Prostate gland (tissue), 2 donors: ENCODE measurements around the gene ADGRG6. TPM values are rescaled to one million over a fixed set of nuclear protein-coding genes. Genes with fewer than 3 reads are reported as not detected.

ENCODE experiments used
- DNase-seq: peaks from one replicate; pipeline ENCODE4 v3.0.0-alpha.2; 2019; ENCODE audit warnings: low spot score
- H3K27ac ChIP-seq, 2 donors: fragments of 200-600 bp; sonication (generic); 2 replicates each; pipeline ENCODE4 v1.5.1; 2017 to 2019
- H3K27me3 ChIP-seq: fragments of 200-600 bp; sonication (generic); replicated peaks from 2 replicates; pipeline ENCODE4 v1.5.1; 2019; ENCODE audit not compliant: insufficient read depth
- H3K36me3 ChIP-seq, 2 donors: fragments of 200-600 bp; sonication (generic); 1 replicate in 1 of 2; 2 replicates in 1 of 2; pipeline versions ENCODE4 v1.5.1 to v1.8.1; 2017 to 2019
- H3K4me1 ChIP-seq: fragments of 200-600 bp; sonication (generic); replicated peaks from 2 replicates; pipeline ENCODE4 v1.5.1; 2019
- H3K4me3 ChIP-seq, 2 donors: fragments of 200-600 bp; sonication (generic); 2 replicates each; pipeline ENCODE4 v1.5.1; 2017 to 2019
- H3K9me3 ChIP-seq: fragments of 200-600 bp; sonication (generic); 2 replicates; pipeline ENCODE4 v1.5.1; 2017
- CTCF ChIP-seq, 4 experiments: fragments of 200-600 bp in 2 of 4; fragments of 450-650 bp in 2 of 4; sonication (generic) in 2 of 4; IDR thresholded peaks; 1 replicate in 3 of 4; 2 replicates in 1 of 4; pipeline ENCODE4 v1.5.1; 2016 to 2019; ENCODE audit warnings: antibody characterized with exemption in 4 of 4, mild to moderate bottlenecking in 2 of 4, moderate library complexity in 2 of 4
- POLR2A ChIP-seq: fragments of 450-650 bp; IDR thresholded peaks from one replicate; pipeline ENCODE4 v1.6.1; 2016; ENCODE audit warnings: antibody characterized with exemption, mild to moderate bottlenecking
- POLR2AphosphoS5 ChIP-seq: sonication (generic); formaldehyde crosslinking; IDR thresholded peaks from one replicate; pipeline ENCODE4 v1.6.1; 2017; ENCODE audit warnings: antibody characterized with exemption
- WGBS: methylation state at CpG from one replicate; pipeline ENCODE4 v1.1.5; 2018; 5-methylcytosine and 5-hydroxymethylcytosine counted together
- intact Hi-C: fragments of 100-400 bp; cut with DNase I; formaldehyde crosslinking; loops from one replicate; pipeline ENCODE4 v1.14.2; 2022
- total RNA-seq, 2 donors: library from RNA; depleted of rRNA; stranded (reverse); fragments of >200 nt; gene quantifications; one replicate each; pipeline ENCODE4 v1.1.0, GENCODE V29; 2016

Gene ADGRG6
- total RNA-seq, 2 donors from 2014 or later: 13.5 to 18.0 TPM

GRCh38 chr6:142387997-142388815 lies 86.4 kb downstream of the ADGRG6 start:
- no peak for TF ChIP-seq POLR2AphosphoS5
- TF ChIP-seq POLR2A: no peak
- TF ChIP-seq CTCF (IDR thresholded peaks at IDR 0.05): peak in 3 of 4 experiments; percentile 44 to 64 (median 57)

GRCh38 chr6:142395266-142395665 lies 93.5 kb downstream of the ADGRG6 start:
- H3K27me3 ChIP-seq: no peaks in the 10 kb centered on the region
- no peak for TF ChIP-seq CTCF (IDR thresholded peaks at IDR 0.05)
- TF ChIP-seq POLR2A: no peak
- no peak for TF ChIP-seq POLR2AphosphoS5
- intact Hi-C loops: no loop called here
- H3K4me3 ChIP-seq: no peak overlapping the region
- DNase-seq: no peak
- no peaks in the 10 kb centered on the region for H3K9me3 ChIP-seq
- no peak overlapping the region for H3K27ac ChIP-seq
- no peaks in the 10 kb centered on the region for H3K36me3 ChIP-seq
- 94% methylated on average over 3 of the region's 3 CpGs for WGBS
- no peaks in the 10 kb centered on the region for H3K4me1 ChIP-seq

More at GRCh38 chr6:142387997-142388815, 86.4 kb downstream of the ADGRG6 start:
- Histone ChIP-seq H3K27me3 (no peaks in the 10 kb centered on the region), H3K9me3 (no peaks in the 10 kb centered on the region), H3K4me3 (no peak overlapping the region), H3K36me3 (no peaks in the 10 kb centered on the region), H3K4me1 (no peaks in the 10 kb centered on the region), H3K27ac (no peak overlapping the region)
- intact Hi-C loops: loop anchor here (5.0 kb wide), 1 partner anchor 241 kb away; the partner anchor contains the start of genes NMBR and VTA1
- 26% methylated on average over 4 of the region's 4 CpGs for WGBS
- DNase-seq: no peak

GRCh38 chr6:142395768-142396231 lies 94.0 kb downstream of the ADGRG6 start:
- DNase-seq: no peak
- no peaks in the 10 kb centered on the region for H3K9me3 ChIP-seq
- no peaks in the 10 kb centered on the region for H3K27me3 ChIP-seq
- no peaks in the 10 kb centered on the region for H3K4me1 ChIP-seq
- H3K36me3 ChIP-seq: no peaks in the 10 kb centered on the region
- no peak overlapping the region for H3K27ac ChIP-seq
- no peak overlapping the region for H3K4me3 ChIP-seq
- TF ChIP-seq POLR2A (no peak), CTCF (IDR thresholded peaks at IDR 0.05) (no peak), POLR2AphosphoS5 (no peak)
- 86% methylated on average over 1 of the region's 1 CpG for WGBS
- intact Hi-C loops: no loop called here

GRCh38 chr6:142398353-142398752 lies 96.5 kb downstream of the ADGRG6 start:
- WGBS: 87% methylated on average over 4 of the region's 4 CpGs
- Histone ChIP-seq H3K4me1 (no peaks in the 10 kb centered on the region), H3K27me3 (no peaks in the 10 kb centered on the region), H3K36me3 (no peaks in the 10 kb centered on the region), H3K9me3 (no peaks in the 10 kb centered on the region), H3K27ac (no peak overlapping the region), H3K4me3 (no peak overlapping the region)
- TF ChIP-seq POLR2A: no peak
- DNase-seq: no peak
- intact Hi-C loops: no loop called here

GRCh38 chr6:142399739-142400138 lies 97.9 kb downstream of the ADGRG6 start:
- no peaks in the 10 kb centered on the region for H3K4me1 ChIP-seq
- no peak overlapping the region for H3K27ac ChIP-seq
- 72% methylated on average over 2 of the region's 2 CpGs for WGBS
- DNase-seq: no peak
- H3K4me3 ChIP-seq: no peak overlapping the region
- TF ChIP-seq POLR2A (no peak), CTCF (IDR thresholded peaks at IDR 0.05) (no peak), POLR2AphosphoS5 (no peak)
- H3K9me3 ChIP-seq: no peaks in the 10 kb centered on the region
- H3K27me3 ChIP-seq: no peaks in the 10 kb centered on the region
- H3K36me3 ChIP-seq: no peaks in the 10 kb centered on the region
- intact Hi-C loops: no loop called here
